Keratinocyte (primary cell): ENCODE data around the gene LMO7.

Experiments
- EZH2 ChIP-seq: IDR thresholded peaks from one replicate; pipeline ENCODE4 v1.6.1; 2012; ENCODE audit warnings: inconsistent platforms, mild to moderate bottlenecking, low read length, moderate library complexity
- TF ChIP-seq, protein P1 (sequence below), 3 experiments: IDR thresholded peaks in 1 of 3; conservative IDR thresholded peaks in 1 of 3; optimal IDR thresholded peaks in 1 of 3; 2 replicates in 2 of 3; 3 replicates in 1 of 3; pipeline versions ENCODE3 to v1.5.1; 2011; ENCODE audit warnings: low read length in 3 of 3, mild to moderate bottlenecking in 3 of 3, moderate library complexity in 2 of 3, control low read depth in 1 of 3, inconsistent platforms in 1 of 3; ENCODE audit not compliant: insufficient read depth in 2 of 3; ENCODE audit errors: extremely low read depth in 1 of 3

DNA sequence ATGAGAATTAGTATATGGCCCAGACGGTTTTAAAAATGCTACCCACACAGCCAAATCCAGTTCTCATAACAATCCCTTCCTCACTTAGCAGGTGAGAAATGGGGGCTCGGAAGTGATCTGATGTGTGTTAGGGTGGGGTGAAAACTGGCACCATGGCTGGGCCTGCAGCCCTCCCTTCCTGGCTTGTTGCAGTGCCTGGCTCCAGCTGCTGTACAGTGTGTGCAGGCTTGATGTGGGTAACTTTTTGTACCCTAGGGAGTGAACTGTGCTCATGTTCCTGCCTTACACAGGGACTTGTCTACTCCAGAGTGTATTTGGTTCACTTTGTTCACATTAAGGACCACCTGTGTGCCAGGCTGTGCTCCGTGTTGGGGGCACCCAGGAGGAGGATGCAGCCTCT is 177.2 kb downstream of the LMO7 start:
- TF ChIP-seq, protein P1, sequence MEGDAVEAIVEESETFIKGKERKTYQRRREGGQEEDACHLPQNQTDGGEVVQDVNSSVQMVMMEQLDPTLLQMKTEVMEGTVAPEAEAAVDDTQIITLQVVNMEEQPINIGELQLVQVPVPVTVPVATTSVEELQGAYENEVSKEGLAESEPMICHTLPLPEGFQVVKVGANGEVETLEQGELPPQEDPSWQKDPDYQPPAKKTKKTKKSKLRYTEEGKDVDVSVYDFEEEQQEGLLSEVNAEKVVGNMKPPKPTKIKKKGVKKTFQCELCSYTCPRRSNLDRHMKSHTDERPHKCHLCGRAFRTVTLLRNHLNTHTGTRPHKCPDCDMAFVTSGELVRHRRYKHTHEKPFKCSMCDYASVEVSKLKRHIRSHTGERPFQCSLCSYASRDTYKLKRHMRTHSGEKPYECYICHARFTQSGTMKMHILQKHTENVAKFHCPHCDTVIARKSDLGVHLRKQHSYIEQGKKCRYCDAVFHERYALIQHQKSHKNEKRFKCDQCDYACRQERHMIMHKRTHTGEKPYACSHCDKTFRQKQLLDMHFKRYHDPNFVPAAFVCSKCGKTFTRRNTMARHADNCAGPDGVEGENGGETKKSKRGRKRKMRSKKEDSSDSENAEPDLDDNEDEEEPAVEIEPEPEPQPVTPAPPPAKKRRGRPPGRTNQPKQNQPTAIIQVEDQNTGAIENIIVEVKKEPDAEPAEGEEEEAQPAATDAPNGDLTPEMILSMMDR (optimal IDR thresholded peaks at IDR 0.05 in 1 of 3, IDR thresholded peaks at IDR 0.05 in 1 of 3, conservative IDR thresholded peaks at IDR 0.05 in 1 of 3; ENCODE audit: extremely low read depth in 1 of 3, insufficient read depth in 2 of 3, low read length in 3 of 3): no peak
- TF ChIP-seq EZH2: no peak
